Smooth muscle cell of bladder (primary cell): ENCODE data around the gene CTNNA2. TPM values are rescaled to one million over a fixed set of nuclear protein-coding genes. Genes with fewer than 3 reads are reported as not detected.

Source experiments
- total RNA-seq: library from RNA; depleted of rRNA; stranded (reverse); fragments of >200 nt; gene quantifications from 2 replicates; pipeline ENCODE4 v1.2.3, GENCODE V29; 2014

CTNNA2 gene
- not detected in 2 replicates for total RNA-seq

DNA sequence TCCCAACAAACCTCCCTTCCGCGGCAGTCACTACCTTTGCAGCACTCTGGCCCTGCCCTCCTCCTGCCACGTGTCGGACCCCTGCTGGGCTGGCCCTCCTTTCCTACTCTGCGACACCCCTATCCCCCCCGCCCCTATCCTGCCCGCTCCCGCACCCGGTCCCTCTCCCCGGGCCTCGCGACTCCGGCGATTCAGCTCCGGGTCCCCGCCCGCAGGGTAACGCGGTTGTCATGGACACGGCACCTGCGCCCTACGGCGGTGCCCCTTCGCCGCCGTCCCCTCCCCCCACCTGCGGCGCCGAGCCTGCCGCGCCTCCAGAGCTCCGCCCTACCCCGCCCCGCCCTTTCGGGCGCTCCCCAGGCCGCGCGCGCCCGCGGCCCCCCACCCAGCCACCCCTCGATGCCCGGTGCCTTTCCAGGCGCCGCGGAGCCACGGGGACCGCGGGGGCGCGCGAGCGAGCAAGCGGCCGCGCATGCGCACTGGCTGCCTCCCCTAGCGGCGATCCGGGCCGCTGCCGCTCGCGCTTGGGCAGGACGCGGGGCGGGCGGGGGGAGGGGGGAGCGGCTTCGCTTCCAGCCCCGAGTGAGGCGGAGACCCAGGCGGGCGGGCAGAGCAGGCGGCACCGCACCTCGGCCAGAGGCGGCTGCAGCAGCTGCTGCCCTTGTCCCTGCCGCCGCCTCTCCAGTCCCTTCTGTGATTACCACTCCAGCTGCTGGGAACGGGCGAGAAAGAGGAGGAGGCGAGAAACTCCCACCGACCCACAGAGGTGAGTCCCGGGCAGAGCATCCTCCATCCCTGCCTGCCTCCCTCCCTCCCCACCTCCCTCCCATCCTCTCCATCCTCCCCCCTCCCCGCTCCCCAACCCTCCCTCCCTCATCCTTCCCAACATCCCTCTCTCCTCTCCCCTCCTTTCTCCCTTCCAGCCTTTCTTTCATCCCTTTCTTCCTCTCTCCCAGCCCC is at the start of gene CTNNA2:
TSS of gene CTNNA2 (plus strand) at position 610 of the 960 bp plus-strand sequence.

DNA sequence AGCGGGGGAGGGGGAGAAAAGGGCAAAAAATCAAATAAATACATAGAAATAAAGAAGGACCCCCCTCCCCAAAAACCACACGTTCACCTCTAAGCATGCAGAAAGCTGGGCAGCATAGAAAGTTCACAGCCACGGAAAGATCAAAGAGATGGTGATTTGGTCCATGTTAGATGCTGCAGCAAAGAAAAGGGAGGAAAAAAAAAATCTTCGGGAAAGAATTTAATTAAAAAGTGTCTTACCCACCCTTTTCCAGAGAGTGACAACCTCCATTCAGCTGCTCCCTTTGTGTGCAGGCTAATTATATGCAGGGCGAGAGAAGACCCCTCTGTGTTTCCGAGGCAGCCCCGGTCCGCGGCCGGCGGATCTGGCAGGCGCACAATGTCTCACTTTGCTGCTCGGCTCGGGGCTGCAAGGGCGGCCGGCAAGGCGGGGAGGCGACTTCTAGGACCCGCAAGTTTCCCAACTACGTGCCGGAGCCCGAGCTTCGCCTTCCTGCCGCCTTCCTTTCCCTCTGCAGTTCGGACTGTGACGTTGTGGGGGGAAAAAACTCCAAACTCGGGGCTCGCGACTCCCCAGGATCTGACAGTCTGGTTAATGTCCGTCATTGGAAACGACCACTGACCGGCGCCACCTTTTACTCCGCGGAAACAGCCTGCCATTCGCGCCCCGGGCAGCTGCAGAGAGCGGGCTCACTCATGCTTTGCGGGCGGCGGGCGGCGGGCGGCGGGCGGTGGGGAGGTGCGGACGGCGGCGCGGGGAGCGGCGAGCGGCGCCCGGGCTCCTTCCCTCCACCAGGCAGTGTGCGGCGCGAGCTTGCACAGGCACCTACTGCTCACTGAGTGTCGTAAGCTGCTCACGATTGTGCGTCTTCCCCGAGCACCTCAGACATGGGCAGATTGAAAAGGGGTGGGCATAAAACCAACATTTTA is 791.3 kb downstream of the CTNNA2 start, which contains the start of gene LRRTM1:
TSS of gene LRRTM1 (minus strand) at position 844 of the 929 bp plus-strand sequence. CDS start 933 bp downstream, outside the sequence.

